GM18909 (cell line): ENCODE data around the gene TLE4.
A peak's percentile ranks its signal among the peaks of the same experiment; 100 is the strongest.
"Not testable (repeated sequence)": the region's sequence is repeated elsewhere in the genome, so short reads cannot be mapped to it uniquely, and the experiment has no call there.

Experiments
- ATAC-seq: cut with Tn5 transposase; IDR thresholded peaks from one replicate; pipeline ENCODE4 v1.9.1; 2021; ENCODE audit warnings: mild to moderate bottlenecking; ENCODE audit not compliant: unreplicated experiment, poor library complexity

TLE4 gene

DNA sequence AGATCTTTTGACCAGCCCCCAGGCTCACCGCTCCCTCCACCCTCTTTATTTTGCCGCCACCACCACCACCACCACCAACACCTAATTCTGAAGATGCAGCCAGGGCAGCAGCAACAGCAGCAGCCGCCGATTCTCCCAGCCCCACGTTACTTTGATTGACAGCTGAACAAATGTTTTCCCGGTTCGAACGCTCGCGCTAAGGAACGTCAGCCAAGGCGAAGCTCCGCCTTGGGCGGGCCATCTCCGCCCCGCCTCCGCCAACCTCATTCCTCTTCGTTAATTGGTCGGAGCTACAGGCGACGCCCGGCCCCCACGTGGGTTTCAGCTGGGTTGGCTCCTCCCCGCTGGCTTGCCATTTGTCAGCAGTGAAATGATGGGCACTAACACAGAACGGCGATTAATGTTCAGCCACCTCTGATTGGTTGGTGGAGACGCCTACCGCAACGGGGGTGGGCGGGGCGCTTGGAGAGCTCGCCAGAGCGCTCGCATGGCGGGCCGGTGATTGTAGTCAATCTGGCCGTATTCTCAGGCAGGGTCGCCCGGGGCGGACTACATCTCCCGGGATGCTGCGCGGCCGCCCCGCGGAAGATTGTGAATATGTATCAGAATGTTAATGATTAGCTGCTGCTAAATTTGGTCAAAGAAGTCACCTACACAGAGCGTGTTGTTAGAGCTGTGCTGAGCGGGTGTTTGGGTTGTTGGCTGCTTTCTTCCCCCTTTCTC is at the start of gene TLE4:
TSS of gene TLE4 (plus strand) at position 657 of the 723 bp plus-strand sequence. CDS start 826 bp downstream, outside the sequence.
- ATAC-seq, result peak; percentile 89

DNA sequence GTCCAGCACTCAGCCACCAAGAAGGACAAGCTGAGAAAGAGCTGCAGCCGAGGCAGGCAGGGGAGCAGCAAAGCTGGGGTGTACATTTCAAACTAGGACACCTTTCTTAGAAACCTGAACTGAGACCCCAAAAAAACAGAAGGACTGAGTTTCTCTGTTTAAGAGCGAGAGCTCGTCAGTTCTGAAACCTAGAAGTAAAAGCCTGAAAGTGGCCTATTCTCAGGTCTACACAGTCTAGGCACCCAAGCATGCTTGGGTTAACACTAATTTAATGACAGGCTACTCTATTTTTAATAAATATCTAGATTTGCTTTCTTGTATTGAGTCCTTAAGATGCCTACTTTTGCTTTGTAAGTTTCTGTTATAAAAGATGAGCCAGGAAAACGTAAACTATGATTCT is 49.0 kb upstream of the TLE4 start:
- no peak for ATAC-seq

DNA sequence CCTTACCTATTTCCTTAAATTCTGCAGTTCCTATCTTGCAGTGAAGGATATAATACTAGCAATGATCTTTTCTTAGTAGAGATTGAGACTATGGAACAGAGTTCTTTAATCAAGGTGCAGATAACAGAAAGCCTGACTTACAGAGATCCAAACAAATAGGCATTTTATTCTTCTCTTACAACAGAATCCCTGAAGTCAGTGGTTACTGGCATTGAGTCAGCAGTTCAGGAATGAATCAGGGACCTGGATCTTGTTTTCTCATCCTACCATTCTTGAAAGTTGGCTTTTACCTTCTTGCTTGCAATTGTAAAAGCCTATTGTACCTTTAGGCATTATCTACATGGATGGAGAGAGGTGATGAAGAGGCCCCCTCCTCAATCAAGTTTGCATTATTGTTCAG is 47.5 kb upstream of the TLE4 start:
- no peak for ATAC-seq

DNA sequence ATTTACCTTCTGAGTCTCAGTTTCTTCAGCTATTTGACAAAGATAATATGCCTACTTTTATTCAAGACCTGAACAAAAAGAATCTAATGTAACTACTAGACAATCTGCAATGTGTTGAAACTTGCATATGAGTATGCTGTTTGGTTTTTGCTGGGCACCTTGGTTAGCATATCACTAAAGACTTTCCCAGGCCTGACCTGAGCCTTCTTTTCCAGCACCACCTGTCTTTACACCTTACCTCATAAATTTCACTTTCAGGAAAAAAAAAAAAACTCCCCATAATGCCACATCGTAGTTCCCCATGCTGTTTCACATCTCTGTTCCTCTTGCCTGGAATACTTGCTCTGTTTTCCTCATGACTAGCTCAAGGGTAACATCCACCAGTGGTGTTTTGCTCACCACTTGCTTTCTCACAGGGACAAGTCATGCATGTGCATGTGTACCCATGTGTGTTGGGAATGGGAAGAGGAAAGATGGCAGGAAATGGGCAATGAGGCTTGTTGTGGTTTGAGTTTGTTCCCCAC is 45.6 kb upstream of the TLE4 start:
- ATAC-seq, result no peak

DNA sequence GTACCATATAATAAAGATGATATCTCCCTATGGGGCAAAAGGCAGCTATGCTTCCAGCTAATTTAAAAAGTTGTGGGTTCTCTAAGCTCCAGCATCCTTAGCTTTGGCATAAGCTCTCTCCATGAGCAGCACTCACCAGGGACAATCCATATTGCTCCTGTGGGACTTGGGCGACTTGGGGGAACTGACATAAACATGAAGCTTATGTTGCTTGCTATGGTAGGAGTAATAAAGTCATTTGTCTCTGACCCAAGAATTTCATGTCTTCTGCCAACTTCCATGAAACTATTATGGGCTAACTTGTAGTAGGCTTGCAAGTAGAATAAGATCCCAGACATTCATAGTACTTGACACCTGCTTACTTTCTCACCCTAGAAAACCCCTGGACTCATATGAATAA is 36.2 kb upstream of the TLE4 start:
- ATAC-seq, result no peak

DNA sequence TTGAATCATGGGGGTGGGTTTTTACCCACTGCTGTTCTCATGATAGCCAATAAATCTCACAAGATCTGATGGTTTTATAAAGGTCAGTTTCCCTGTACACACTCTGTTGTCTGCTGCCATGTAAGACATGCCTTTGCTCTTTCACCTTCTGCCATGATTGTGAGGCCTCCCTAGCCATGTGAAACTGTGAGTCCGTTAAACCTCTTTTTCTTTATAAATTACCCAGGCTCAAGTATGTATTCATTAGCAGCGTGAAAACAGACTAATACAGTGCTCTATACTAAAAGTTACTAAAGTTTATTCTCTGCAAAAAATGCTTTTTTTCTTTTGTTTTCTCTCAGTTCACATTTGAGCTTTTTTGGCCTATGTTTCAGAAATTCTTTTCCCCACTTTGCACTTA is 33.9 kb upstream of the TLE4 start:
- no peak for ATAC-seq

DNA sequence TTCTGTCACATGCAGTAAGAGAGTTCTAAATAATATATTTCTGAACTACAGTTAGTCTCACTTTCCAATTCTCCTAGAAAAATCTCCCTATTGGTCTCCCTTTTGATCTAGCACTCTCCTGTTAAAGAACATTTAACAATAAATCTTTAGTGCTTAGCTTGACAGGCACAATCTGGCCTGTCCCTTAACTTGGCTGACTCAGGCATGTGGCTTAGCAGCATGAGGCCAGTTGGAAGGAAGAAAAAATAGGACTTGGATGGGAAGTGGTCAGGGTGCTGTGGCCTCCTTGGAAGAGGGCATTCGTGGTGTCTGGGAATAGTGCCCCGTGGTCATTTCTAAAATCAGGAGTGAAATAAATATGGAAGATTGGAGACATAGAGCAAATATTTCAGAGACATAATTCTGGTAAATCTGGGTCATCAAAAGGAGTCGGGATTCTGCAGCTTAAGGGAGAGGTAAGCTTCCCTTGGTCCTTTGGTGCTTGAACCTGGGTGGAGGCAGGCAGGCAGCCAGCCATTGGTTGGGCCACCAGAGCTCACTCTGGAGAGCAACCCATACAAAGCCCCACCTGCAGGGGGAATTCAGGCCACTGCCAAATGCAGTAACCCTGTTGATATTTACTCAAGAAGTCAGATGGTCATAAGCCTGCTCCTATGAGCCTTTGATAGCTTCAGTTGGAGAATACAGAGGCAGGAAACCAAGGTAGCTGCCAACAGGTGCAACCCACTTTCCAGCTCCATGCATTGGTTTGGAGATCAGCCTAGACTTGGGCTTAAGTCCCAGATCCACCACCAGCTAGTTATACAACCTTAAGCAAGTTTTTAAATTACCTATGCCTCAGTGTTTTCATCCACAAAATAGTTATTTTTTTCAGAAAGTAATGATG is 28.8 kb upstream of the TLE4 start:
- ATAC-seq, result no peak

DNA sequence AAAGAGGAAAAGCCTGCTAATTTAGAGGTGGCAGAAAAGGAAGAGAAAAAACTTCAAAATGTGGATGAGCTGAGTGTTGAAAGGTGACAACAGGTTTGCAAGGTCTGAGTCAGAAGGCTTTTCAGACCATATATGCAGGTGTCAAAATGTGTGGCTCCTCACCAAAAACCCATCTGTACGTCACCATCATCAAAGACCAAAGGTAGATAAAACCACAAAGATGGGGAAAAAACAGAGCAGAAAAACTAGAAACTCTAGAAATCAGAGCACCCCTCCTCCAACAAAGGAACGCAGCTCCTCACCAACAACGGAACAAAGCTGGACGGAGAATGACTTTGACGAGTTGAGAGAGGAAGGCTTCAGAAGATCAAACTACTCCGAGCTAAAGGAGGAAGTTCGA is 27.4 kb upstream of the TLE4 start:
- ATAC-seq, result not testable (repeated sequence)

DNA sequence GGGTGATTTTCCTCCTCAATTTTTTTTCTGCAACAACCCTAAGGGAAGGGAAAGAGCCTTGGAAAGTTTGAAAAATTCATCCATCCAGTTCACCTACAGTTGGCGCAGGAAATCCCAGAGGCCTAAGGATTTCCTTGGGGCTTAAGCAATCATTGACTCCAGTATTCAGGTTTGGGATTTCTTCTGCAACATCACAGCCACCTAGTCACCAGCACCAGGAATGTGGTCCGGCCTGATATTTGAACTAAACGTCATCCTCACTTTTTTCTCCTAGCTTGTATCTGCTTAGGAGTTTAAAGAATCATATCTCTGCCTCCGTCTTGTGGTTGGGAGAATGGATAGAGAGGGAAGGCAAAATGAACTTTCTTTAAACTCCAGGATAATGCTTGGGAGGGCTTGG is 20.2 kb upstream of the TLE4 start:
- ATAC-seq, result no peak

DNA sequence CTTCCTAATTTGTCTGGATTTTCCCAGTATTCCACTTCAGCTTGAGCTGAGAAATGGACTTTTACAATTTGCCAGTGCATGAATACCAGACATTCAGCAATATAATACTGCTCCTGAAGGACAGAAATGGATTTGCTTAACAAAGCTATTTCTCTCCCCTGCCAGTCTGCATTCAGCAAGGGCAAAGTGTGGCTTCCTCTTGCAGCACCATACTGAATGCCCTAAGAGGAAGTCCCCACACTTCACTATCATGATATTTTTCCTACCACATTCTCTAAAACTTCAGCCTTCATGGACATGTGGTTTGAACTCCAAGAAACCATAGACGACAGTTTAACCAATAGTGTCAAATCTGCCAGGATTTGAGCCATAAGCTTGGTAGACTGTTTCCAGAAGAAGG is 19.8 kb upstream of the TLE4 start:
- ATAC-seq, result no peak

DNA sequence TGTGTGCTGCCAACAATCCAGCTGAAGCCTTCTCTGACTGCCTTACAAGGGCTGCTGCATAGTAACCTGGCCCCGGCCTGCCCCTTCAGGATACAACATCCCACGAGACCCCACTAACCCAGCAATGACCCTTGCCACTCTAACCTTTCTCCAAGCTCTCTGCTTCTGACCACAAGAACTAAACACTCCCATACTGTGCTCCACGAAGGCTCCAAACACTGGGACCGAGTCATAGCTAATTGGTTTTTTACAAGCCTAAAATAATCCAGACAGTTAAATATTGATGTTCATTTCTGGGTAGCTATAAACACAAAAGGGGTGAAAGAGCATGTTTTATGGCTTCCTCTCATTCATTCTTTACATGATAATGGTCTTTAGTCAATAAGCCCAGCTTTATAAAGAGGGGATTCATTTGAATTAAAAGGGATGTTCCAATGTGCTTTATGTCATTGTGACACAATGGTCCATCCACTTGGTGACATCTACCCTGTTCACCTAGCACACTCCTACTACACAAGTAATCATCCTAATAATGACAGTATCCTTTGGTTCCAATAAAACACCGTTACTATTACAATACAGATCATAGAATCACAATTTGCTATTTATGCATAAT is 16.2 kb upstream of the TLE4 start:
- ATAC-seq, result no peak

DNA sequence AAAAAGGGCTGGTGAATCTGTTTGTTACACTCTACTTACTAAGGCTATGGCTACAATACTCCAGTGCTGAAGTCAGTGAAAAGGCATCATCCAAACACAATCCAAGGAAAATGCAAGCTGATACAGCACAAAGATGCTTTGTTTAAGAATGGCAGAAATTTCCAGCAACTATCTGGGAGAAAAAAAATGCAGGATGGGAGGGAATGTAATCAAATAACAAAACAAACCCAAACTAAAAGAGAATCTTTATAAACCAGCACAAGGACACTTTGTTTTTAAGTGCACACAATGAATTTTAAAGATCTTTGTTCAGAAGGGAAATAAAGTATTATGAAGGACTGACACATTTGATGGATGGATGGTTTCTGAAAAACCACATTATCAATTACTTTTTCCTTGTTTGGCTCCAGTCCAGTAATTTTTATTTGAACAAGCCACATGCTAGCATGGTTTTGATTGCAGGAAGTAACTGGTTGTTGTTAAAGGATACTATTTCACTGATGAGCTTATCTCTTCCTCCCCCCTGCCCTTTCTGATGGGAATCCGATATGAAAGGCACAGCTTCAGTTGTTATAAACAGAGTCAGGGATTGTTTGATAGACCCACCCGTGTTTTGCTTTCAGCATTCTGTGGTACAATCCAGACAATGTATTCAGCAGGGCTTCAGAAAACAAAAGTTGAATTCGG is 12.1 kb upstream of the TLE4 start:
- no peak for ATAC-seq

DNA sequence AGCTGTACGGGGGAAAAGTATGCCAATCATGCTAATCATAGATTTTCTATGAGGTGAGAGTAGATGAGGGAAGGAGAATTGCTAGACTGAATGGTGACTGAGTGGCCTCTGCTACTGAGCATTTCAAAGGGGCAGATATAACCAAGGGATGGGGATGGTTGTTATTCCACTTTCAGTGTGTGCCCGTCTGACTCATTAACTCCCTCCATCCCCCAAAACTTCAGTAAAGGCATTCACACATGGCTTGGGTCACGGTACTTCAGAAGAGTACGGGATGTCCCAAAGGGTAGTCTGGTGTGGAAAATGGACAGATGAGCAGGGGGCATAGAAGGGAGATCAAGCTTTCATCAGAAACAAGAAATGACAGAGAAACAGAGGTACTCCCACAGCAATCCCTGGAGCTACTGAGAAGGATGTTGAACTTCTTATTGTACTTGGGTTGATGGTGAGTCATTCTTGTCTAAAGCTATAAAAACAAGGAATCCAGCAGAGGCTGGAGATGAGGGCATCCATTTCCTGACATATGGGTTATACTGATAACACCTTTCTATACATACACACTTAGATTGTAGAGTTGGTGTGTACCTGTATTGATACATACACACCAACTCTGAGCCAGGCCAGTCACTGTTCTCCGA is 8.9 kb upstream of the TLE4 start:
- no peak for ATAC-seq

DNA sequence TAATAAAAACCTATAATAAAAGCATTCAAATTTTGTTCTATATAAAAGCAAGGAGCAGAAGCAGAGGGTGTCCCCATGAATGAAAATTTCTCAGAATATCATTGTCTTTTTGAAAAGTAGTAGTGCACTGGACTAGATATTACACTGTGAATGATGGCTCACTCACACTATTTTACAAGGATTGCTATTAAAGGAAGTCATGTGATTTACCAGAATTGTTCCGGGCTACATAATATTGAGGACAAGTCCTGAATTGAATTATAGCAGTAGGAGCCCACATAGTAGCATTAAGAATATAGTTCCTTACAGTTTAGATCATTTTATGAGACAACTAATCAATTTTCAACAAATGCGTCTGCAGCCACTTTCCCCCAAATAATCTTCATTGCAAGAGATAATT is 7.7 kb upstream of the TLE4 start:
- ATAC-seq, result no peak

DNA sequence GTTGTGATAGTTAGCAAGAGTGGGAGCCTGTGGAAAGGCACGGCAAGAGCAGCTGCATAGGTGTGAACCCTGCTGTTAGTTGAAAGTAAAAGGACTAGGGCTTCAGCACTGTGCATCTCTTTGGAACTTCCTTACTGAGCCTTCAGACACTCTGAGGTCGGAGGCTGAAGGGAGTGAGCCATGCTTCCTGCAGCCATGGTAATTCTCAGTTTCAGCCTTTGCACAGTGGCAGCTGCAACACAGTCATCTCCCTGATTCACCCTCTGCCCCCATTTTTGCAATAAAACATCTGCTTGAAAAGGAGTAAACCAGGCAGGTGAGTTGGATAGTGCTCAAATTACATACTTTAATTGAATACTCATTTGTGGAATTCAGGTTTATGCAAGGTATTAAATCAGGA is 6.5 kb upstream of the TLE4 start:
- peak; percentile 92 for ATAC-seq

DNA sequence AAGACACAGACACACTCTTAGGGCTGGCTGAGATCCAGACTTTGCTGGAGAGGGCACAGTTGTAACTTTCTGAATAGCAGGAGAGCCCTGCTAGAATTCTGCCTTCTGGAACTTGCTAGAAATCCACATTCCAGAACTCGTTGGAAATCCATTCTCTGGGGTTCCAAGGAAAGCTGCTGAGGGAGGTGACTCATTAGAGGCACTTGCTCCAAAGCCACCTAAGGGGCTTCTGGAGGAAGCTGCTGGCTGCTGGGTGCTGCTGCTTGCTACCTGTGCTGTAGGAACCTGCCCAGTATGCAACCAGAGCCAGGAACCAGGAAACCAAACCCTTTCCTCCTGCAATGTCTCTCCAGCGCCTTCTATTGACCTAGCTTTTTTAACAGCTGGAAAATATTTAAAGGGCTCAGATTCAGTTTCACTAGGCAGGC is 4.1 kb upstream of the TLE4 start:
- ATAC-seq, result no peak

DNA sequence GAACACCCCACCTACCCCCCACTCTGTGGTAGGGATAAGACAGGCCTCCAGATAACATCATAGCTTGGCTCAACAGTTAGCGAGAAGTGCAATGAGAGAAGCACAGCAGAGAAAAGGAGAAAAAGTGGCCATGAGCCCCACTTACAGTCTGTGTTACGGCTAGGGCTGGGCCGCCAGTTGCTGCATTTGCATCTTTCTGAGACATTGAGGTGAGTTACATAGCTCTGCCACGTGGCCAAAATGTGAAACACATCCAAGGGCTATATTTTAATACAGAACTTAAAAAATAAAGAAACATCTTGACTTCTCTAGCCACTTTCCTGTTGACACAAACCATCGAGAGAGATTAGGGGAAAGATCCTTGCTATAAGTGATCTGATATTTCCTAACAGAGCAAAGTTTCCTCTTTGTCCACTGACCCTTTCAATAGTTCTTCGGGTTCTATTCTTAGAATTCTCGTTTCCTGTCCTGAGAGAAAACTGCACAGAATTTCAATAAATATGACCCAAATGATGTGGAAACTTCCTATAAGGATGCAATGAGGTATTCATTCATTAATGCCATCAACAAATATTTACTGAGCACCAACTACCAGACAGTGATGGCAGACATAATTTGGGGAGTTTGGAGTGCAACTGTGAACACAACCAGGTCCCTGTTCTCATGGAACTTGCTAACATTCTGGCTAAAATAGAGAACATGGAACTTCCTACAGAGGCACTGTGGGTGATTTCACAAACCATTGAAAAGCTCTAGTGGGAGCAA is 3.2 kb upstream of the TLE4 start:
- no peak for ATAC-seq

DNA sequence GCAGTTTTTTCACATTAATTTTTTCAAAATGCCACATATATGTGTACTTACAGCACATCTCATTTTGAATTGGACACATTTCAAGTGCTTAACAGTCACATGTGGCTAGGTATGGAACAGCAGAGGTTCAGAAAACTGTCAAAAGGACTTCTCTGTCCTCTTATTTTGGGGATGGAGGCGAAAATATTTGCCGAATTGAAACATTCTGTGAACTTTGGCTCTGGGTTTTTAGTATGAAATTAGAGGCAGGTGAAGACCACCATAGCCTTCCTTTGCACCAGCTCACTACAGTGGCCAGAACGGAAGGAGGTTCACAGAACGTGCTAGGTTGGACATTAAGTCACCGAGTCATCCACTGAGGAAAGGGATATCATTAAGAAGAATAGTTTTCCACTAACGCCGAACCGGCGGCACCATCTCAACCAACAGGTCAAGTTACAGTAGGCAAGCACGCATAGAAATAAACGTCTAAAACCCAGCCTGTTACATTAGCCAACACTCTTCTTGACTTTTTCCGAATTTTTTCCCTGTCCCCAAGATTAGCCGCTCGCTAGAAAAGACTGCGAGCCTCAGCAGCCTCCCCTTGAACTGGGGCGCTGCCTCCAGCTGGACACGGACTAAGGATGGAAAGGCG is 1.8 kb upstream of the TLE4 start:
- ATAC-seq, result no peak
